HFF-Myc (cell line): ENCODE measurements around the gene CCDC85C.

Experiments
- DNase-seq: peaks from one replicate; pipeline ENCODE4 v3.0.0-alpha.2; 2011; ENCODE audit warnings: low read depth; ENCODE audit errors: extremely low read depth
- H3K4me3 ChIP-seq: replicated peaks from 2 replicates; pipeline ENCODE4 v1.5.1; 2011; ENCODE audit warnings: low read depth, mild to moderate bottlenecking, control low read depth, low read length
- TF ChIP-seq, protein P1 (sequence below): IDR thresholded peaks from 2 replicates; pipeline ENCODE4 v1.5.1; 2012; ENCODE audit warnings: mild to moderate bottlenecking, low read depth, low read length, control low read depth; ENCODE audit errors: missing control alignments

CCDC85C gene

DNA sequence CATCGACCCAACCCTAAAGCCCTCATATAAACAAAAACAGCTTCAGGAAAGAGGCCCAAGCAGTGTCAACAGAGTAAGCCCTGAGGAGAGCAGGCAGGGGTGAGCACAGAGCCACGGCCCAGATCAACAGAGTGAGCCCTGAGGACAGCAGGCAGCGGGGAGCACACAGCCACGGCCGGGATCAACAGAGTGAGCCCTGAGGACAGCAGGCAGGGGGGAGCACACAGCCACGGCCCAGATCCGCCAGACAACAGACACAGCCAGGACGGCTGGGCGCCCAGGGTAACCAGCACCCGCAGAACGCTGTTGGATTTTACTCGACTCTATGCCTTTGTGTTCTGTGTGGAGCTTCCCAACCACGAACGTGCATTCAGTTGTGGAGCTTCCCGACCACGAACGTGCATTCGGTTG, 15.0 kb downstream of the CCDC85C start:
- no peak for DNase-seq
- H3K4me3 ChIP-seq, result no peak overlapping the region
- TF ChIP-seq, protein P1, sequence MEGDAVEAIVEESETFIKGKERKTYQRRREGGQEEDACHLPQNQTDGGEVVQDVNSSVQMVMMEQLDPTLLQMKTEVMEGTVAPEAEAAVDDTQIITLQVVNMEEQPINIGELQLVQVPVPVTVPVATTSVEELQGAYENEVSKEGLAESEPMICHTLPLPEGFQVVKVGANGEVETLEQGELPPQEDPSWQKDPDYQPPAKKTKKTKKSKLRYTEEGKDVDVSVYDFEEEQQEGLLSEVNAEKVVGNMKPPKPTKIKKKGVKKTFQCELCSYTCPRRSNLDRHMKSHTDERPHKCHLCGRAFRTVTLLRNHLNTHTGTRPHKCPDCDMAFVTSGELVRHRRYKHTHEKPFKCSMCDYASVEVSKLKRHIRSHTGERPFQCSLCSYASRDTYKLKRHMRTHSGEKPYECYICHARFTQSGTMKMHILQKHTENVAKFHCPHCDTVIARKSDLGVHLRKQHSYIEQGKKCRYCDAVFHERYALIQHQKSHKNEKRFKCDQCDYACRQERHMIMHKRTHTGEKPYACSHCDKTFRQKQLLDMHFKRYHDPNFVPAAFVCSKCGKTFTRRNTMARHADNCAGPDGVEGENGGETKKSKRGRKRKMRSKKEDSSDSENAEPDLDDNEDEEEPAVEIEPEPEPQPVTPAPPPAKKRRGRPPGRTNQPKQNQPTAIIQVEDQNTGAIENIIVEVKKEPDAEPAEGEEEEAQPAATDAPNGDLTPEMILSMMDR, result no peak

DNA sequence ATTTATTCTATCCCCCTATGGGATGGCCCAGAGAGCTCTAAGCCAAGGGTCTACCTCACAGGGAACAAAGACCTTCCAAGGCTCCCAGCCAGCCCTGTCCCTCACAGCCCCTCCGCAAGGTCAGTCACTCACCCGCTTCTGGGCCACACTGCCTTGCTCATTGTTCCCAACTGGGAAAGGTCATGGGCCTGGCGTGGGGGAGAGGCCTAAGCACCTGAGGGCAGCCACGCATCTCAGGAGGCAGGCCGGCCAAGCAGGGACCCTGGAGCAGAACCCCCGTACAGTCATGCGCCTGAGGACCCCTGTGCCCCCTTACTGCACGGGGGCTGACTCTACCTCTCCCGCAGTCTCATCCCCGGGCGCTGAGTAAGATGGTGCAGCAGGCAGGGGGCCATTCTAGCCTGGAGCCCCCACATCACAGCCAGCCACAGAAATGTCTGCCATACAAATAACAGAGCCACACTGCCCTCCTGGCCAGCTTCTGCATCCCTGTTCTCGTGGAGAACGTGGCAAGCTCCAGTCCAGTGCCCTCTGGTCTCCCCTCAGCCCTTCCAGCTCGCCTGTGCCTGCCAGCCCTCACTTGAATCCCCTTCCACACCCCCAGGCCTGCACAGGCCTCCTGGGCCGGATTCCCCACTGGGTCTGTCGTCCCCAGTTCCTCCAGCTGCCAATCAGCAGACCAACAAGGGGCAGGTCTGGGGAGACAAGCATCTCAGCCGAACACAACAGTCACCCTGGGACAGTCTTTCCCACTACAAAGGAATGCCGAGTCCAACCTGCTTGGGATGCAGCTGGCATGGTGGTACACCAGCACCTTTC, 16.3 kb downstream of the CCDC85C start:
- no peak for DNase-seq
- no peak overlapping the region for H3K4me3 ChIP-seq
- TF ChIP-seq, protein P1, result no peak

DNA sequence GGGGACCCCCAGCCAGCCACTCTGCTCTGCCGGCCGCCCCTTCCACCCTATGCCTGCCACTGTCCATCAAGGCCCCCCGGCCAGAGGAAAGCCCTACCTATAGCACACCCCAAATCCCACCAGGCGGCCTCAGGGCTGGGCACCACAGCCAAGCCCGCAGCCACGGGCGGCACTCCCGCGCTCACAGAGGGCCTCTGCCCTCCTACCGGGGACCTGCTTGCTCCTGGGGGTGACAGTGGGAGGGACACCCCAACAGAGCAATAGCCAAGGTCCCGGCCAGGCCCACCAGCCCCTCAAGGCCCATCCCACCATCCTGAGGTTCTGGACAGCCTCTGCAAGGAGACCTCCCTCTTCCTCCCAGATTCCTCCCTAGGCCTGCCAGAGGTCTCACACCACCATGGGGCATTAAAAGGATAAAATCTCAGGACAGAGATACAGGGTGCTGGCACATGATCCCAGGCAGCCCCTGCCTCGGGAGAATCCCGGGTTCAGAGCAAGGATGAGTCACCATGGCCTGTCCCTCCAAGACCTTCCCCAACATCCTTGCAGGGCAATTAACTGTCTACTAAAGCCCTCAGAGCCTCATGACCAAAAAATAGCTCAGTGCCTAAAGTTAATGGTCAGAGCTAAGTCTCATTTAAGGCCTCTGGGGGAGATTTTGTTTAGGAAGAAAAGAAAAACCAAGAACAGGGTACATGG, 17.1 kb downstream of the CCDC85C start:
- DNase-seq, result no peak
- no peak overlapping the region for H3K4me3 ChIP-seq
- TF ChIP-seq, protein P1, result no peak

DNA sequence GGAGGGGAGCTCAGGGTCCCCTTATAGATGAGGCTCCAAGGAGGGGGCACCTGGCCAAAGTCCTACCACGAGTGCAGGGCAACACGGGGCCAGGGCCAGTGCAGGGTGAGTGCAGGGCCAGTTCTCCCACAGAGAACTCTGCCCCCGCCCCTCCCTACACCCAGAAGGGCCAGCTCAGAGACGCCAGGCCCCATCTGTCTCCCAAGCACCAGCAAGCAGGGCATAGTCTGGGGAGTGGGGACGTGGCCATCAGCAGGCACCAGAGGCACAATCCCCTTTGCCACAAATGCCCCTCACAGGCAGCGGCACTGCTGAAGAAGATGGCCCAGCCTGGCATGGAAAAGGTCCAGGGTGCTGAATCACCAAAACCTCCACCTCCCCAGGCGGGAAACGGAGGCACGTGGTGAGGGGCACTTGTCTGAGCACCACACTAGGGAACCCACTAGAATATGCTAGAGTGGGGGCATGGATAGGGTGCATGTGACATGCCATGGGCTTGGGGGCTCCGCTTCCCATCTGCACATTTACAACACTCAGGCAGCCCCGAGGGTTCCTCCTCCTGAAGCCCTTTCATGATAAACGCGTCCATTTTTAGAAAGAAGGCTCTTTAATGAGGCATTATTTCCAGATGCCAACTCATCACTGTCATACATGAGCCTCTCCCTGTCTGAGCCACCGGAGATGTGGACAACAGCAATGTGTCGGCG, 17.8 kb downstream of the CCDC85C start:
- no peak for DNase-seq
- TF ChIP-seq, protein P1, result no peak
- H3K4me3 ChIP-seq, result no peak overlapping the region

DNA sequence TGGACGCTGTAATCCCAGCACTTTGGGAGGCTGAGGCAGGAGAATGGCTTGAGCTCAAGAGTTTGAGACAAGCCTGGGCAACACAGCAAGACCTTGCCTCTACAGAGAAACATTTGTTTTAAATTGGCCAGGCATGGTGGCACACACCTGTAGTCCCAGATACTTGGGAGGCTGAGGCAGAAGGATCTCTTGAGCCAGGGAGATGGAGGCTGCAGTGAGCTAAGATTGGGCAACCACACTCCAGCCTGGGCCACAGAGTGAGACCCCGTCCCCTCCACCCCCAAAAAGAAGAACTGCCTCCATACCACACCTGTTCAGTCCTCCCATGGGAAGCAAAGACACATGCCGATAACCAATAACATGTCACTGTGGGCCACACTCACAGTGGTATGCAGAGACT, 19.2 kb downstream of the CCDC85C start:
- no peak for DNase-seq
- TF ChIP-seq, protein P1, result no peak
- no peak overlapping the region for H3K4me3 ChIP-seq

DNA sequence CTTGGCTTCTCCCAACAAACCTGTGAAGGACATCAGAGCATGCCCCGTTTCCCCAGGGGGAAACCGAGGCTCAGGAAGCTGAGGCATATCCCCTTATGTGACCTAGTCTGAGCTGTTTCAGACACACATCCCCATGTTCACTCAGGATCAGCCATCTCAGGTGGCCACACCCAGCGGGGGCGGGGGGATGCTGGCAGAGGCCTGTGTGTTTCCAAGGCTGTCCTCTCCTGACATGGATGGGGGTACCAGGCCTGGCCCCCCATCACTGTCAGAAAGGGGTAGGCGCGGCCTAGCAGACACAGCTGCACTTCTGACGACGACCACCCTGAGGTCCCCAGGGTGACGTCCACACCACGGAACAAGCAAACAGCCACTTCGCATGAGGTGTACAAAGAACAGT, 22.1 kb downstream of the CCDC85C start:
- no peak overlapping the region for H3K4me3 ChIP-seq
- TF ChIP-seq, protein P1, result no peak
- DNase-seq, result no peak
